HepG2 (cell line): ENCODE measurements around the gene ETV6. TPM values are rescaled to one million over a fixed set of nuclear protein-coding genes. Genes with fewer than 3 reads are reported as not detected.

ENCODE experiments used
- AGO1 ChIP-seq: fragments of 200-400 bp; formaldehyde crosslinking; IDR thresholded peaks from 2 replicates; pipeline ENCODE4 v1.6.1; 2017; ENCODE audit warnings: mild to moderate bottlenecking, low read depth, low read length, moderate library complexity; ENCODE audit not compliant: poor library complexity, severe bottlenecking
- BHLHE40 ChIP-seq: IDR thresholded peaks from 2 replicates; pipeline ENCODE4 v1.6.1; 2011; ENCODE audit warnings: low read length, improper control_type of control experiment
- EEA1 ChIP-seq: sonication (generic); formaldehyde crosslinking; IDR thresholded peaks from 2 replicates; pipeline ENCODE4 v1.5.1; 2020; ENCODE audit warnings: mild to moderate bottlenecking, missing genetic modification reagents, borderline replicate concordance
- FOXP1 ChIP-seq, 2 experiments: fragments of 450-650 bp in 1 of 2; IDR thresholded peaks; 2 replicates each; pipeline ENCODE4 v1.6.1; 2017 to 2018; ENCODE audit warnings: antibody characterized with exemption in 1 of 2
- GPN1 ChIP-seq: sonication (generic); formaldehyde crosslinking; IDR thresholded peaks from 2 replicates; pipeline ENCODE4 v1.5.1; 2020; ENCODE audit warnings: missing genetic modification reagents, borderline replicate concordance
- GTF2F1 ChIP-seq: fragments of 150-350 bp; IDR thresholded peaks from 2 replicates; pipeline ENCODE4 v1.6.1; 2014; ENCODE audit warnings: low read length
- KLF15 ChIP-seq: sonication (generic); formaldehyde crosslinking; IDR thresholded peaks from 2 replicates; pipeline ENCODE4 v1.8.1; 2023; ENCODE audit warnings: borderline replicate concordance, mild to moderate bottlenecking, inconsistent platforms, missing genetic modification reagents, mixed read lengths
- MIXL1 ChIP-seq: IDR thresholded peaks from 2 replicates; pipeline ENCODE4 v1.6.1; 2016
- RXRA ChIP-seq: sonication (generic); formaldehyde crosslinking; IDR thresholded peaks from 2 replicates; pipeline ENCODE4 v1.5.1; 2020; ENCODE audit warnings: missing genetic modification reagents
- RXRB ChIP-seq: IDR thresholded peaks from 2 replicates; pipeline ENCODE4 v1.6.1; 2016; ENCODE audit warnings: borderline replicate concordance, missing genetic modification reagents, missing compliant biosample characterization
- SAP130 ChIP-seq: IDR thresholded peaks from 2 replicates; pipeline ENCODE4 v1.6.1; 2016; ENCODE audit warnings: low read depth
- SMARCC2 ChIP-seq: fragments of 450-650 bp; IDR thresholded peaks from 2 replicates; pipeline ENCODE4 v1.6.1; 2017; ENCODE audit warnings: antibody characterized with exemption, mild to moderate bottlenecking
- SRSF1 ChIP-seq: fragments of 200-400 bp; formaldehyde crosslinking; optimal IDR thresholded peaks from 2 replicates; pipeline ENCODE3; 2017; ENCODE audit warnings: mild to moderate bottlenecking, low read depth, low read length, moderate library complexity
- TAF1 ChIP-seq: sonication (generic); formaldehyde crosslinking; IDR thresholded peaks from 2 replicates; pipeline ENCODE4 v1.4.0; 2020; ENCODE audit warnings: missing genetic modification reagents
- TERF1 ChIP-seq: sonication (generic); formaldehyde crosslinking; IDR thresholded peaks from 2 replicates; pipeline ENCODE4 v1.8.0; 2022; ENCODE audit warnings: mild to moderate bottlenecking, missing genetic modification reagents, moderate library complexity
- TFE3 ChIP-seq: IDR thresholded peaks from 2 replicates; pipeline ENCODE4 v1.6.1; 2016
- ZBTB1 ChIP-seq: sonication (generic); formaldehyde crosslinking; IDR thresholded peaks from 2 replicates; pipeline ENCODE4 v1.4.0; 2020; ENCODE audit warnings: missing genetic modification reagents, borderline replicate concordance
- ZFP62 ChIP-seq: sonication (generic); formaldehyde crosslinking; IDR thresholded peaks from 2 replicates; pipeline ENCODE4 v1.4.0; 2020; ENCODE audit warnings: missing genetic modification reagents
- ZNF337 ChIP-seq: sonication (generic); formaldehyde crosslinking; IDR thresholded peaks from 2 replicates; pipeline ENCODE4 v1.5.1; 2020; ENCODE audit warnings: missing genetic modification reagents, low read depth, mild to moderate bottlenecking, borderline replicate concordance
- ZNF33B ChIP-seq: sonication (generic); formaldehyde crosslinking; IDR thresholded peaks from 2 replicates; pipeline ENCODE4 v1.5.1; 2020; ENCODE audit warnings: mild to moderate bottlenecking, missing genetic modification reagents
- ZNF383 ChIP-seq: sonication (generic); formaldehyde crosslinking; IDR thresholded peaks from 2 replicates; pipeline ENCODE4 v1.4.0; 2020; ENCODE audit warnings: missing genetic modification reagents, mild to moderate bottlenecking, borderline replicate concordance
- ZNF737 ChIP-seq: sonication (generic); formaldehyde crosslinking; IDR thresholded peaks from 2 replicates; pipeline ENCODE4 v1.5.0; 2020; ENCODE audit warnings: missing genetic modification reagents, mild to moderate bottlenecking, borderline replicate concordance
- polyA plus RNA-seq, 8 experiments: library from polyadenylated mRNA; depleted of rRNA in 3 of 8; stranded (reverse) in 7 of 8; unstranded in 1 of 8; fragments of >200 nt; fragmentation: Illumina TruSeq in 4 of 8; extraction: Trizol in 4 of 8; gene quantifications; 2 replicates each; pipeline versions ENCODE4 v1.2.1 to v1.2.3, GENCODE V29; 2011 to 2016; ENCODE audit warnings: low read depth in 4 of 8, missing spikeins in 1 of 8, mixed read lengths in 1 of 8; ENCODE audit not compliant: insufficient read depth in 1 of 8
- total RNA-seq, 5 experiments: library from RNA; depleted of rRNA; stranded (reverse); fragments of >200 nt; fragmentation: Illumina TruSeq; extraction: Trizol; gene quantifications; 2 replicates each; pipeline ENCODE4 v1.2.3, GENCODE V29; 2016; ENCODE audit warnings: low read depth in 1 of 5
- TF ChIP-seq, protein P1 (sequence below): IDR thresholded peaks from 2 replicates; pipeline ENCODE4 v1.6.1; 2016; ENCODE audit warnings: mild to moderate bottlenecking

ETV6 gene
- total and polyA plus RNA-seq, 2 of the 13 experiments (the other 11 are each of a cell fraction or from before 2014, with no cell fraction given) = 2.2 to 3.0 TPM

DNA sequence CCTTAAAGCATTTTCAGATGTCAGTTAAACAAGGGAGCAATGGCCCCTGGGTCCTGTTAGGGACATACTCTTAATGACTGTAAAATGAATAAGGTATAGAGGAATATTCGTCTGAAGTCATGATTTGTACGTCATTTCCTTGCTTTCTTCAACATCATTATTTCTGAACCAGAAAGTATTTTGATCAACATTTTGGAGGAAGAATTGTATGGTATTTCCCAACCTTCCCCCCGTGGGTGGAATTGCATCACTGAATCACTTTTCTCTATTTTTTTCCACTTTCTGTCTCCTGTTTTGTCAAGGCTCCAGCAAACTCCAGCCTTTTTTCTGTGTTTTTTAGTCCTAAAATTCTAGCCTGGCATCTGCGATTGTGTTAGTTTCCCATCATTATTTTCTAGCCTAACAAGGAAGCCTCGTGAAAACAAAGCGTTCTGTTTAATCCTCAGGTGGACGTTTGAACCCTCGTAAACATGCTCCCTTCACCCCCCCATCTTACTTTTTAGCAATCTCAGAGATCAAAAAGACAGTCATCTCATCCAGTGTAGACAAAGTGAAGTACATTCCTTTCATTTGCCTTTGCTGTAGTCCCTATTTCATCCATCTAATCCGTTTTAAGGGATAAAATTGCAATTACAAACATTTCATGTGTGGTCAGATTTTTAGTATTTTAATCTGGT lies 62.3 kb downstream of the ETV6 start (continued):
- TF ChIP-seq ZNF337 (CRISPR knock-in tag) = no peak
- TF ChIP-seq SRSF1 = no peak
- TF ChIP-seq RXRB = peak; percentile 66
- TF ChIP-seq KLF15 = no peak
- TF ChIP-seq MIXL1 (CRISPR knock-in tag) = 0 out of 2 replicates have a peak, but pooled peaks have one; percentile 18
- TF ChIP-seq TFE3 = no peak
- TF ChIP-seq GPN1 (CRISPR knock-in tag) = no peak
- no peak for TF ChIP-seq EEA1 (CRISPR knock-in tag)
- TF ChIP-seq ZNF737 (CRISPR knock-in tag) = no peak
- TF ChIP-seq ZFP62 (CRISPR knock-in tag) = no peak
- TF ChIP-seq SAP130 (CRISPR knock-in tag) = peak; percentile 30; the same call in 1 of the 2 replicates
- no peak for TF ChIP-seq RXRA (CRISPR knock-in tag)
- no peak for TF ChIP-seq BHLHE40
- TF ChIP-seq ZNF383 (CRISPR knock-in tag) = no peak
- TF ChIP-seq AGO1 = no peak
- no peak for TF ChIP-seq ZBTB1 (CRISPR knock-in tag)
- no peak for TF ChIP-seq TAF1 (CRISPR knock-in tag)
- TF ChIP-seq TERF1 (CRISPR knock-in tag) = no peak
- TF ChIP-seq FOXP1 (IDR thresholded peaks at IDR 0.05) = no peak
- TF ChIP-seq FOXP1 (CRISPR knock-in tag; IDR thresholded peaks at IDR 0.05) = peak; percentile 73
- TF ChIP-seq, protein P1, sequence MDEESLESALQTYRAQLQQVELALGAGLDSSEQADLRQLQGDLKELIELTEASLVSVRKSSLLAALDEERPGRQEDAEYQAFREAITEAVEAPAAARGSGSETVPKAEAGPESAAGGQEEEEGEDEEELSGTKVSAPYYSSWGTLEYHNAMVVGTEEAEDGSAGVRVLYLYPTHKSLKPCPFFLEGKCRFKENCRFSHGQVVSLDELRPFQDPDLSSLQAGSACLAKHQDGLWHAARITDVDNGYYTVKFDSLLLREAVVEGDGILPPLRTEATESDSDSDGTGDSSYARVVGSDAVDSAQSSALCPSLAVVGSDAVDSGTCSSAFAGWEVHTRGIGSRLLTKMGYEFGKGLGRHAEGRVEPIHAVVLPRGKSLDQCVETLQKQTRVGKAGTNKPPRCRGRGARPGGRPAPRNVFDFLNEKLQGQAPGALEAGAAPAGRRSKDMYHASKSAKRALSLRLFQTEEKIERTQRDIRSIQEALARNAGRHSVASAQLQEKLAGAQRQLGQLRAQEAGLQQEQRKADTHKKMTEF = no peak; the same call in 1 of the 2 replicates
- no peak for TF ChIP-seq SMARCC2
- TF ChIP-seq ZNF33B = no peak
- TF ChIP-seq GTF2F1 = no peak
